HG03439 (cell line): ENCODE results near the gene CD2AP.
"Not testable (repeated sequence)": the region's sequence is repeated elsewhere in the genome, so short reads cannot be mapped to it uniquely, and the experiment has no call there.

Experiments used
- ATAC-seq: cut with Tn5 transposase; IDR thresholded peaks from one replicate; pipeline ENCODE4 v1.9.1; 2021; ENCODE audit warnings: mild to moderate bottlenecking, moderate library complexity; ENCODE audit not compliant: unreplicated experiment

Gene CD2AP

GRCh38 chr6:47630587-47630986, 153.0 kb downstream of the CD2AP start:
- no peak for ATAC-seq

GRCh38 chr6:47631269-47631772, 153.7 kb downstream of the CD2AP start:
- no peak for ATAC-seq

GRCh38 chr6:47631797-47632196, 154.2 kb downstream of the CD2AP start:
- ATAC-seq = no peak

DNA sequence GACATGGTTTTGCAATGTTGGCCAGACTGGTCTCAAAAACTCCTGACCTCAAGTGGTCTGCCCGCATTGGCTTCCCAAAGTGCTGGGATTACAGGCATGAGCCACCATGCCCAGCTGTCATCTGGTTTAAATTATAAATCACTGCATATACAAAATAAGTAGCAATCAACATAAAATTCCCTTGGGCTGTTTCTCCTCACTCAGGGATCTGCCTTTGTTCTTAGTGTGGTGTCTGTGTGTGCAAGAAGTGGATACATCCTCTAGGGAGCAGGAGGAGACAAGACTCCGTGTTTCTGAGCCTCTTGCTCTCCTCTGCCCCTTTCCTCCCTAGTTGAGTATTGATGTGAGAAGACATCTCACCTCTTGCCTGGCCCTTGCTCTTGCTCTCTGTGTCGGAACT, 155.6 kb downstream of the CD2AP start:
- no peak for ATAC-seq

DNA sequence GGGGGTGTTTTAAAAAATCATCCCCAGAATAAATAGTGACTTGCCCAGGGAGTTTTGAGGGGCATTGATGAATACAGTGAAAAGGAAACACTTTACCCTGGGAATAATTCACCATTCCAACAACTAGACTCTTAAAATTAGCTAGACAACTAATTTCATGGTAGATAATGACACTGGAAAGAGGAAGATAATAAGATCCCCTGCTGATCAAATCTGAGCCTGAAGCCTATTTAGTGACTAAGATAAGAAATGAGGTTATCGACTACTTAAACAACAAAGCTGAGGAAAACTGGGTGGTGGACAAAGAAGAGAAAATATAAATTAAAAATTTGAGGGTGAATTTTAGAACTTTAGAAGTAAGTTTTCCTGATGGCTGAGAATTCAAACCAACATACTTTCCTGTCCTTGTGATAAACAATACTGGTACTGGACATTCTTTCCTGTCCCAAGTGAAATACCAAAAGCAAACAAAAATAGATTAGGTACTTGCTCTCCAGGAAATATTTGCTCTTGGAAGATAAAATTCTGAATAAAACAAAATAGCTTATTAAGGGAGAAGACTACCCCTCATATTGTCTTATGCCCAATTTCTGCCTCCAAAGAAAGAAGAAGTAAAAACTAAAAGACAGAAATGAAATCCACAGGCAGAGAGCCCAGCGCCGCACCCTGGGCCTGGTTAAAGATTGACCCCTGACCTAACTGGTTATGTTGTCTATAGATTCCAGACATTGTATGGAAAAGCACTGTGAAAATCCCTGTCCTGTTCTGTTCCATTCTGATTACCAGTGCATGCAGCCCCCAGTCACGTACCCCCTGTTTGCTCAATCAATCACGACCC, 156.8 kb downstream of the CD2AP start:
- ATAC-seq = no peak

- no peak for ATAC-seq
Observed at GRCh38 chr6:47646689-47647088, 169.1 kb downstream of the CD2AP start.

DNA sequence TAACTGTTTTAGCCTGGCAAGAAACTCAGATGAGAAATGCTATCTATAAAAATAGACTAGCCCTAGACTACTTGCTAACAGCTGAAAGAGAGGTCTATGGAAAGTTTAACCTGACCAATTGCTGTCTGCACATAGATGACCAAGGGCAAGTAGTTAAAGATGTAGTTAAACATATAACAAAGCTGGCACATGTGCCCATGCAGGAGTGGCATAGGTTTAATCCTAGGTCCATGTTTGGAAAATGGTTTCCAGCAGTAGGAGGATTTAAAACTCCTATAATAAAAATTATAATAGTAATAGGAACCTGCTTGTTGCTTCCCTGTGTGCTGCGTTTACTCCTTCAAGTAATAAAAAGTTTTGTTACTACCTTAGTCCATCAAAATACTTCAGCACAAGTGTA, 169.6 kb downstream of the CD2AP start:
- no peak for ATAC-seq

- not testable (repeated sequence) for ATAC-seq
Observed at GRCh38 chr6:47647626-47648025, 170.0 kb downstream of the CD2AP start.

- no peak for ATAC-seq
Observed at GRCh38 chr6:47648031-47648430, 170.4 kb downstream of the CD2AP start.

DNA sequence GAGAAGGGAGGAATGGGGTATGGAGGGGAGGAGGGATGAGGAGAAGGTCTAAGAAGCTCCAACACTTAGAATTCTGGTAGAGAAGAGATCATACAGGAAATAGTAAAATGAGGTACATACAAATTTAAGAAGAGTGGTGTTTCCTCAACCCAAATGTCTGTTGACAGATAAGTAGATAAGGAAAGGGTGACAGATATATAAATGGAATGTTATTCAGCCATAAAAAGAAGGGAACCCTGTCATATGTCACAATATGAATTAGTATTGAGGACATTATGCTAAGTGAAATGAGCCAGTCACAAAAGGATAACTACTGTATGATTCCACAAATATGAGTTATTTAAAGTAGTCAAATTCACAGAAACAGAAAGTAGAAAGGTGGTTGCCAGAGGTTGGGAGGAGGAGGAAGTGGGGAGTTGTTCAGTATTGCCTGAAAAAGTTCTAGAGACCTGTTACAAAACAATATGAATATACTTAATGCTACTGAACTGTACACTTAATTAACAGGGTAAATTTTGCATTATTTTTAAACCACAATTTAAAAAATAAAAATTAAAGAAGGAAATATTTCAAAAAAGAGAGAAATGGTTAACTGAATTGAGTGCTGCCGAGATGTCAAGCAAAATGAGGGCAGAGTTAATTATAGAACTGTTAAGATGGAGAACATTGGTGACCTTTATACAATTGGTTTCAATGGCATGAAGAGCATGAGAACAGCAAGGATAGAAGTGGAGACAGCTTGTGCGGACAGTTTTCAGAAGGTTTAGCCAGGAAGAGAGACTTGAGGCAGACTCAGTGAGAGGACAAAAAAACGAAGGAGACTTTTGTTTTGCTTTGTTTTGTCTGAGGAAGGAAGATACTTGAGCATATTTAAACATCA, 173.2 kb downstream of the CD2AP start:
- ATAC-seq = no peak

DNA sequence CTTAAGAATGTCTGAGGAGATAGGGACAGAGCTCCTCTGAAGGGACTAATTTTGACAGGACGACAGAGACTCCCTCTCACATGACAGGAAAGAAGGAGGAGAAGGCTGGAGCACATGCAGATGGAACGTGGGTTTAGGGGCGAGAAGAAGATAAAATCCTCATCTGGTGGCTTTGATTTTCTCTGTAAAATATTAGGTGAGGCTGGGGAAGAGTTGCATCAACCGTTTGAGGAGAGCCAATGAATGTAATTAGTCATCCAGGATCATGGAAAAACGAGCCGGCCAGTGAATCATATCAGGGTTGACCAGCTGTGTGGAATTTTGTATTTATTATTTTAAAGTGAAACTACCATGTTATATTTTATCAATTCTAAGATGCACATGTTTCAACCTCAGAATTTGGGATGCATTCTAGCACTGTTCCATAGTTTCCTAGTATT, 173.9 kb downstream of the CD2AP start:
- no peak for ATAC-seq

DNA sequence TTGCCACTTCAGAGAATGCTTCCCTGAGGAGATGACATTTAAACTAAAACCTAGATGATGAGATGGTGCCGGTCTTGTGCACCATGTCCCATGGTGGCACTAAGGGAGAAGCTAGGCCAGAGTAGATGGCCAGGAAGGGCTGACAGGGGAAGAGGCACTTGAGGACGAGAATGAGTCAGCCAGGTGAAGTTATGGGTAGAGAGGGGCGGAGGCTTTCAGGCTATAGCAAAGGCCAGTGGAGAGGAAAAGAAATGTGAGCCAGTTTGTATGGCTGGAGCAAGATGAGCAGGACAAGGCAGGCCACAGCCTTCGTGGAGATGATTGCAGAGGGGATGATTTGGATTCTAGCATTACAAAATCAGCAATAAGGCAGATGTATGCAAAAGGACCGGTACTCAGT, 176.1 kb downstream of the CD2AP start:
- ATAC-seq = no peak

DNA sequence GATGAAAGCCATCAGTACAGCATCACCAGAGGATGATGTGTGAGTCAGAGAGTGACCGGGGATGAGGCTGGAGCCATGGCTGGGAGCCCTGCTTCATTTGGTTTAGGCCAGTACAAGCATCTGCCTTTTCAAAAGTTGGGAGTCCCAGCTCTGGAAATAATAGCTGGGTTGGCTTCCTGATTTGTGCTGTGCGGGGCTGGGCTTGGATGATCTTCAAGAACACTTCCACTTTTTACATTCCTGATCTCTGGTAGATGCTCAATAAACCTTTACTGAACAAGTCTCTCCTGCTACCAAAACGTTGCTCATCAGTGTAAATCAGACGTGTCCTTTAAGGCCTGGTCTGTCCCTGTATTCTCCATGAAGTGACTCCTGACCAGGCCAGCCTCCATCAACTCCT, 176.7 kb downstream of the CD2AP start:
- ATAC-seq = no peak

DNA sequence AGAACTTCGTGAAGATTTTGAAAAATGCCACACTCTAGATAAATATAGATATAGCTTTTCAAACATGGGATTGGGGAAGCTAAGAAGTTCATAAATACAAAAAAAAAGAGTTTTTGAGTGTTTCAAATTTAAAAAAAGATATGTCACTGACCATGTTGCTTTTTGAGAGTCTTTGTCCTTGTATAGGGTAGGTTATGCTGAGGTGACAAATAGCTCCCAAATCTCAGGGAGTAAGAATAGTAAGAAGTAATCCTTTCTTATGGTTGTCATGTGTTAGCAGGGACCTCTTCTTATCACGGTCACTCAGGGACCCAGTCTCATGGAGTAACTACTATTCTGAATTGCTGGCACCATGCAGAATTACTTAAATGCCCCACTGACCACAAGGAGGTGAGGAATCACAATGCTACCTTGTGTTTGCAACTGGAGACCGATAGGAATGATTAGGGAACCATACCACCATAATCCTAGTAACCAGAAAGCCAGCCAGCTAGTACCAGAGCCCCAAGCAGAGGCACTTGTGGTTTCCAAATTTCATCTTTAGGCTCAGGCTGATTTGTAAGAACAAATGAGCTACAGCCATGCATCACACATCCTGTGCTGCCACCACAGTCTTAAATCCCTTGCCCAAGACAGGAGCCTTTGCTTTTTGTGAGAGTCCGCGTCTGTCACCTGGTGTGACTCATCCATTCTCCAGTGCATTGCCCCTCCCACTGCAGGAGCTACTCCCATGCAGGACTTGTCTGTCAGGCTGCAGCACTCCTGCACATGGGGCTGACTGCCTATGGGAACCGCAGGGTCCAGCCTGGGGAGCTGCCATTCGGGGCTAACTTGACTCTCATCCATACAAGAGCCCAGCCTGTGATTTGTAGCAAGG, 178.4 kb downstream of the CD2AP start:
- ATAC-seq = no peak

DNA sequence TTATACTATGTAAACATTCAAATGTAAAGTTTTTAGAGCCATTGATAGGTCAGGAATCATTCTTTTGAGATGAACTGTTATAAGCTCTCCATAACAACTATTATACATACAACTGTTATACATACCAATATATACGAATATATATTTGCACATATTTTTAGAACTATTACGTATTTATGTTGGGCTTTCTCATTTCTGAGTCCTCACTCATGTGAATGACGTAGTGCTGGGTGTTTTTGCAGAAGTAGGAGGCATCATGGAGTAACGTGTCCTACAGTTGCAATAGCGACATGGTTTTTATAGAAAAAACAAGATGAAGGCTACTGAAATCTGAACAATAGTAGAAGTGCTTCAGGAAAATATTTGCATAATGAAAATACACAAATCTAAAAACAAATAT, 184.4 kb downstream of the CD2AP start:
- no peak for ATAC-seq

- ATAC-seq = no peak
Observed at GRCh38 chr6:47663462-47664216, 186.1 kb downstream of the CD2AP start.

GRCh38 chr6:47665112-47665511, 187.5 kb downstream of the CD2AP start:
- no peak for ATAC-seq

DNA sequence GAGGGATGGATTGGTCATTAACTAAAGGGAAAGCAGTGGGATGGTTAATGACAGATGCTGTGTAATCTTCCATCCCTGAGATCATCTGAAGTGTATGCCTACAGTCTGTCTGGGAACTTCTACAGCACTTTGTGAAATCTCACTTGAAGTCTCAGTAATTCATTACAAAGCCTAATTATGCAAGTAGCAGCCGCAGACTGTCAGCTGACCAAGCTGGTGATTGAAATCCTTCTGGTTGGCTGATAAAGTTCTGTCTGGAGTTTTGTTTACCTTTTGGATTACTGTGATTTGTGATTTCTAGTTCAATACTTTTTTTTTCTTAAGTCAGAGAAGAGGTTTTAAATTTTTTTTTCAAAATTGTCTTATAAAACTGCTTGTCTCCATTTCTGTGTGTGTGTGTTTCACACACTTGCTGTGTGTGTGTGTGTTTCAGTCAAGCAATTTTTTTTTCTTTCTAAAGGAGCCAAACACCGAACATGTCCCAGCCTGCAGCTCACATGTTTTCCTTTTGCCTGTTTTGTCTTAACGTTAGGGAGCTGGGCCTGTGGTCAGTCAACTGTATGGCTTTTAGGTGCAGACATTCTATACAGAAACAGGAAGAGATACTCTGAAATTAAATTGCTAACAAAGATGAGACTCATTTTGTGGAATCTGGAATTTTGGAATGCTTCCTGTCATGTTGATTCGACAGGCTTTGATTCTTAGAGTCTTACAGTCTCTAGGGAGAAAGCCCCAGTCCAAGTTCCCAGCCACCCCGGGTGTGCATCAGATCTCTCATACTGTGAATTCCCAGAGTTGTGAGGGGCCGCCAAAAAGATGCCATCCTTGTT, 192.3 kb downstream of the CD2AP start:
- ATAC-seq = no peak

DNA sequence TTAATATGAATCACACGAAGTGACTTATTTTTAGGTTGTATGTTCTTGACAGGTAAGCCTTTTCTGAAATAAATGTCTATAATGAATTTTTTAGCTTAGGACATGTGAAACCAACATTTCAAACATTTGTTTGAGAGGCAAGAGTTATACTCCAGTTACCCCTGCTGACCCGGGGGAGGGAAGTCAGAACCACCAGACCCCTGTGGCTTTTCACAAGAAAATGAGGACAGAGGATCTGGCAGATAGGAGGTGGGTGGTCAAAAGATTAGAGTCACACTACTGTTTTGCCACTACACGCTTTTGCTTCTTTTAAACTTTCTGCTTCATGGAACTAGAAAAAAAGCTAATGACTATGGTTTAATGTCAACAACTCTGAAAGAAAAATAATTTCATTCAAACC, 193.3 kb downstream of the CD2AP start:
- ATAC-seq = no peak
